Measurements from ENCODE around the gene CFAP77. TPM values are rescaled to one million over a fixed set of nuclear protein-coding genes. Genes with fewer than 3 reads are reported as not detected.

CFAP77 gene
- polyA plus RNA-seq, 3 donors = not detected

GRCh38 chr9:132534832-132535231, 124.8 kb downstream of the CFAP77 start:
- no peak overlapping the region for H3K4me3 Mint-ChIP-seq
- no peak overlapping the region for H3K4me2 ChIP-seq (replicated peaks; ENCODE audit: extremely low read depth, low read length, poor library complexity, severe bottlenecking)
- H3K36me3 ChIP-seq (replicated peaks in 1 of 2; ENCODE audit: control insufficient read depth in 1 of 2, insufficient read depth in 2 of 2, low read length in 2 of 2) = no peaks in the 10 kb centered on the region
- H3K4me3 ChIP-seq (replicated peaks in 1 of 3; ENCODE audit: low read depth in 2 of 3, low read length in 3 of 3) = no peak overlapping the region
- WGBS (ENCODE audit: insufficient coverage) = 100% methylated on average over 1 of the region's 2 CpGs
- H3K27me3 ChIP-seq (ENCODE audit: control insufficient read depth in 2 of 2, insufficient read depth in 2 of 2, low read length in 2 of 2) = peaks cover 2 to 9% of the 10 kb centered on the region in 2 donors
- peaks cover 0 to 26% (median 10%) of the 10 kb centered on the region in 7 donors for H3K9me3 Mint-ChIP-seq
- H3K27ac Mint-ChIP-seq = no peak overlapping the region
- H3K36me3 Mint-ChIP-seq = no peaks in the 10 kb centered on the region
- no peak for TF ChIP-seq CTCF (IDR thresholded peaks at IDR 0.05)
- no peaks in the 10 kb centered on the region for H3K4me1 Mint-ChIP-seq
- peaks cover 13 to 32% (median 15%) of the 10 kb centered on the region in 3 donors for H3K27me3 Mint-ChIP-seq (ENCODE audit: low read depth in 3 of 3)
- intact Hi-C loops (cut with micrococcal nuclease) = no loop called here
- H2AFZ ChIP-seq (ENCODE audit: insufficient read depth, low read depth, low read length, poor library complexity, severe bottlenecking) = no peak overlapping the region
- no peaks in the 10 kb centered on the region for H3K79me2 ChIP-seq (ENCODE audit: insufficient read depth, low read length)
- H3K4me1 ChIP-seq (ENCODE audit: control insufficient read depth in 1 of 2, insufficient read depth in 2 of 2, low read length in 2 of 2) = no peaks in the 10 kb centered on the region
- no peak for DNase-seq
- no peaks in the 10 kb centered on the region for H4K20me1 ChIP-seq (ENCODE audit: insufficient read depth, low read length)
- no peak overlapping the region for H3K27ac ChIP-seq (ENCODE audit: low read depth in 1 of 2, low read length in 2 of 2)
- H3K9me3 ChIP-seq (replicated peaks in 1 of 2; ENCODE audit: control insufficient read depth in 1 of 2, insufficient read depth in 1 of 2, low read length in 2 of 2) = peaks cover 0 to 3% of the 10 kb centered on the region in 2 donors
- no peak overlapping the region for H3K9ac ChIP-seq (ENCODE audit: insufficient read depth, low read length, poor library complexity, severe bottlenecking)

GRCh38 chr9:132536124-132536523, 126.1 kb downstream of the CFAP77 start:
- no peaks in the 10 kb centered on the region for H4K20me1 ChIP-seq (ENCODE audit: insufficient read depth, low read length)
- Mint-ChIP-seq H3K27me3 (ENCODE audit: low read depth in 3 of 3) (peaks cover 3 to 20% (median 7%) of the 10 kb centered on the region in 3 donors), H3K4me3 (no peak overlapping the region), H3K27ac (no peak overlapping the region), H3K36me3 (no peaks in the 10 kb centered on the region), H3K4me1 (no peaks in the 10 kb centered on the region), H3K9me3 (peaks cover 0 to 26% (median 10%) of the 10 kb centered on the region in 7 donors)
- H3K4me2 ChIP-seq (replicated peaks; ENCODE audit: extremely low read depth, low read length, poor library complexity, severe bottlenecking) = no peak overlapping the region
- H3K9ac ChIP-seq (ENCODE audit: insufficient read depth, low read length, poor library complexity, severe bottlenecking) = no peak overlapping the region
- H3K27me3 ChIP-seq (ENCODE audit: control insufficient read depth in 2 of 2, insufficient read depth in 2 of 2, low read length in 2 of 2) = peaks cover 0 to 7% of the 10 kb centered on the region in 2 donors
- no peaks in the 10 kb centered on the region for H3K79me2 ChIP-seq (ENCODE audit: insufficient read depth, low read length)
- H3K4me1 ChIP-seq (ENCODE audit: control insufficient read depth in 1 of 2, insufficient read depth in 2 of 2, low read length in 2 of 2) = no peaks in the 10 kb centered on the region
- H2AFZ ChIP-seq (ENCODE audit: insufficient read depth, low read depth, low read length, poor library complexity, severe bottlenecking) = no peak overlapping the region
- H3K4me3 ChIP-seq (replicated peaks in 1 of 3; ENCODE audit: low read depth in 2 of 3, low read length in 3 of 3) = no peak overlapping the region
- H3K36me3 ChIP-seq (replicated peaks in 1 of 2; ENCODE audit: control insufficient read depth in 1 of 2, insufficient read depth in 2 of 2, low read length in 2 of 2) = no peaks in the 10 kb centered on the region
- no peak for TF ChIP-seq CTCF (IDR thresholded peaks at IDR 0.05)
- intact Hi-C loops (cut with micrococcal nuclease) = no loop called here
- no CpG with 5 or more reads among the region's 1 CpG for WGBS (ENCODE audit: insufficient coverage)
- DNase-seq = no peak
- no peak overlapping the region for H3K27ac ChIP-seq (ENCODE audit: low read depth in 1 of 2, low read length in 2 of 2)
- H3K9me3 ChIP-seq (replicated peaks in 1 of 2; ENCODE audit: control insufficient read depth in 1 of 2, insufficient read depth in 1 of 2, low read length in 2 of 2) = peaks cover 0 to 3% of the 10 kb centered on the region in 2 donors
